Spinal cord (tissue), 10 donors: ENCODE measurements around the gene CC2D1B. TPM values are rescaled to one million over a fixed set of nuclear protein-coding genes. Genes with fewer than 3 reads are reported as not detected.
"Not testable (repeated sequence)": the region's sequence is repeated elsewhere in the genome, so short reads cannot be mapped to it uniquely, and the experiment has no call there.

Source experiments
- DNase-seq, 6 donors: peaks; one replicate each; pipeline versions ENCODE4 v3.0.0 to v3.0.0-alpha.2; 2013 to 2015; ENCODE audit warnings: low spot score in 6 of 6, low read depth in 4 of 6
- H3K27ac ChIP-seq: one replicate; pipeline ENCODE4 v1.5.1; 2013; ENCODE audit warnings: low read depth, low read length, control low read depth
- H3K27me3 ChIP-seq: one replicate; pipeline ENCODE4 v1.6.1; 2013; ENCODE audit warnings: low read length; ENCODE audit not compliant: control insufficient read depth, insufficient read depth
- H3K36me3 ChIP-seq: one replicate; pipeline ENCODE4 v1.6.1; 2013; ENCODE audit warnings: low read length; ENCODE audit not compliant: control insufficient read depth, insufficient read depth
- H3K4me1 ChIP-seq: one replicate; pipeline ENCODE4 v1.6.1; 2013; ENCODE audit warnings: low read length; ENCODE audit not compliant: control insufficient read depth, insufficient read depth
- H3K4me3 ChIP-seq: one replicate; pipeline ENCODE4 v1.5.1; 2013; ENCODE audit warnings: low read depth, low read length, control low read depth
- H3K9me3 ChIP-seq: one replicate; pipeline ENCODE4 v1.6.1; 2013; ENCODE audit warnings: low read length; ENCODE audit not compliant: control insufficient read depth, insufficient read depth
- WGBS: methylation state at CpG from one replicate; pipeline ENCODE4 v1.1.5; 2013; ENCODE audit warnings: missing lambda C conversion rate; ENCODE audit not compliant: insufficient coverage; 5-methylcytosine and 5-hydroxymethylcytosine counted together
- polyA plus RNA-seq, 2 donors: library from polyadenylated mRNA; unstranded; fragments of 120-200 nt; gene quantifications; one replicate each; pipeline ENCODE4 v1.2.1, GENCODE V29; 2013; ENCODE audit not compliant: insufficient read length in 2 of 2
- total RNA-seq, 2 donors: library from RNA; depleted of rRNA in 1 of 2; stranded (reverse); fragments of 120-200 nt in 1 of 2; fragments of >200 nt in 1 of 2; gene quantifications; one replicate each; pipeline versions ENCODE4 v1.2.3 to v1.2.4, GENCODE V29; 2013 to 2014
- donor health status: healthy.

Gene CC2D1B
- total and polyA plus RNA-seq, 4 donors = 9.2 to 26.0 (median 25.0) TPM

DNA sequence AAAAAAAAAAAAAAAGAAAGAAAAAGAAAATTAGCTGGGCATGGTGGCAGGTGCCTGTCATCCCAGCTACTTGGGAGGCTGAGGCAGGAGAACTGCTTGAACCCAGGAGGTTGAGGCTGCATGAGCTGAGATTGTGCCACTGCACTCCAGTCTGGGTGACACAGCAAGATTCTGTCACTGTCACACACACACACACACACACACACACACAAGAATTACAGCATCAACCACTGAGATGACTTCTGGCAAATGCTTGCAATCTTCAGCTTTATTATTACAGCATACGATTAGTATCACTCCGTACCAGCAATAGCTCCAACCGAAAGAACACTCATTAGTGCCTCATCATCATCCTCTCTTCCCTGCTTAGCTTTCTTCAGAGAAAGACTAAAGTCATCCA, 33.6 kb upstream of the CC2D1B start:
- 93% methylated on average over 3 of the region's 3 CpGs for WGBS
- no peak for DNase-seq
- Histone ChIP-seq H3K36me3 (peaks cover 3% of the 10 kb centered on the region), H3K9me3 (no peaks in the 10 kb centered on the region), H3K27me3 (no peaks in the 10 kb centered on the region), H3K4me3 (no peak overlapping the region), H3K27ac (no peak overlapping the region), H3K4me1 (peaks cover 6% of the 10 kb centered on the region)

DNA sequence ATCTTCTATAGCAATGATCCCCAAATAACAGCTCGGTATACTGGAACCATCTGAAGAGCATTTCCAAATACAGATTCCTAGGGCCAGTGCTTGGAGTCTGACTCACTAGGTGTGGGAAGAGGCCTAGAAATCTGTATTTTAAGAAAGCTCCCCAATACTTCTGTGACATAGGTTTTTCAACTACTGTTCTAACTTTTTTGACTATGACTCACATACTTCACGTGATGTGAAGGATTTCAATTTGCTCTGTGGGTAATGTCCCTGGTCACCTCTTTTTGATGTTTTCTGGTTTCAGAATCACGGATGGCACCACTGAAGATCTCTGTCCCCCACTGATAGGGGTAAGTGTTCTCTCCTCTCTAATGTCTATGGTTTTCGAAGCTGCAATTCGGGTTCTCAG, 27.2 kb upstream of the CC2D1B start:
- Histone ChIP-seq H3K27me3 (no peaks in the 10 kb centered on the region), H3K27ac (no peak overlapping the region), H3K4me1 (no peaks in the 10 kb centered on the region), H3K36me3 (peaks cover 3% of the 10 kb centered on the region), H3K4me3 (no peak overlapping the region), H3K9me3 (no peaks in the 10 kb centered on the region)
- no peak for DNase-seq
- no CpG with 5 or more reads among the region's 5 CpGs for WGBS

DNA sequence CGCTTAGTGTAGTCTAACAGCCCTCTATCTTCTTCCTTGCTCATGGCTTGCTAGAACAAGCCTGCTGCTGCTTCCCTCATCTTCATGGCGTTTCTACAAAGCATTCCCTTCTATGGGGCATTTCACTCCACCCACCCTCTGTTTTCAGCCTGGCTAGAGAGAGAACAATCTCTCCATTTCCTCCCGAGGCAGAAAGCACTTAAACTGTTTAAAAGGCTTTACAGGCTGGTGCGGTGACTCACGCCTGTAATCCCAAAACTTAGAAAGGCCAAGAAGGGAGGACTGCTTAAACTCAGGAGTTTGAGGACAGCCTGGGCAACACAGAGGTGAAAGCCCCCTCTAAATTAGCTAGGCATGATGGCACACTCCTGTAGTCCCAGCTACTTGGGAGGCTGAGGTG, 20.5 kb upstream of the CC2D1B start:
- Histone ChIP-seq H3K9me3 (no peaks in the 10 kb centered on the region), H3K4me3 (no peak overlapping the region), H3K27ac (no peak overlapping the region), H3K4me1 (no peaks in the 10 kb centered on the region), H3K36me3 (peaks cover 8% of the 10 kb centered on the region), H3K27me3 (no peaks in the 10 kb centered on the region)
- 93% methylated on average over 4 of the region's 5 CpGs for WGBS
- no peak for DNase-seq

DNA sequence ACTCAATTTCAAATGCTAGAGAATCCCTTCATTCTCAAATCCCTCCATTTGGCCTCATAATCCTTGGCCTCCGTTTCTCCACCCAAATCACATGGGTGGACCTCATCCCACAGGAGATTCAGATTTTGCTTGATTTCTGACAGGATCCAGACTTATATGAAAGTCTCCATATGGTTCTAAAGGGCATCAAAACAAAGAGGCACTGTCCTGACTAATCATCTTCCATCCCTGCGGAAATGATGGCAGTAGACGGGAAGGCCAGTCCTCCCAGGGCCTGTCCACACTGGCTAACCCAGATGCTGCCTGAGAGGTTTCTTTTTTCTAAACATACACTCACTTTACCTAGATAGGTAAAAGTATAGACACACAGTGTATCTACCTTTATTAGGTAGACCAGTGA, 19.4 kb upstream of the CC2D1B start:
- no peaks in the 10 kb centered on the region for H3K9me3 ChIP-seq
- no peak overlapping the region for H3K27ac ChIP-seq
- H3K27me3 ChIP-seq = no peaks in the 10 kb centered on the region
- DNase-seq = no peak
- peaks cover 8% of the 10 kb centered on the region for H3K36me3 ChIP-seq
- no peak overlapping the region for H3K4me3 ChIP-seq
- WGBS = 93% methylated on average over 2 of the region's 3 CpGs
- no peaks in the 10 kb centered on the region for H3K4me1 ChIP-seq

DNA sequence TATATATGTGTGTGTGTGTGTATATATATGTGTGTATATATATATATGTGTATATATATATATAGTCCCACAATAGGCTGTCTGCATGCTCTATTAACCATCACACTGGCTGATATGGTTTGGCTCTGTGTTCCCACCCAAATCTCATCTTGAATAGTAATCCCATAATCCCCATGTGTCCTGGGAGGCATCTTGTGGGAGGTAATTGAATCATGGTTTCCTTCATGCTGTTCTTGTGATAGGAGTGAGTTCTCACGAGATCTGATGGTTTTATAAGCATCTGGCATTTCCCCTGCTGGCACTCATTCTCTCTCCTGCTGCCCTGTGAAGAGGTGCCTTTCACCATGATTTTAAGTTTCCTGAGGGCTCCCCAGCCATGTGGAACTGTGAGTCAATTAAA, 3.8 kb upstream of the CC2D1B start:
- not testable (repeated sequence) for DNase-seq, H3K9me3 ChIP-seq
- WGBS = no CpG with 5 or more reads among the region's 1 CpG

DNA sequence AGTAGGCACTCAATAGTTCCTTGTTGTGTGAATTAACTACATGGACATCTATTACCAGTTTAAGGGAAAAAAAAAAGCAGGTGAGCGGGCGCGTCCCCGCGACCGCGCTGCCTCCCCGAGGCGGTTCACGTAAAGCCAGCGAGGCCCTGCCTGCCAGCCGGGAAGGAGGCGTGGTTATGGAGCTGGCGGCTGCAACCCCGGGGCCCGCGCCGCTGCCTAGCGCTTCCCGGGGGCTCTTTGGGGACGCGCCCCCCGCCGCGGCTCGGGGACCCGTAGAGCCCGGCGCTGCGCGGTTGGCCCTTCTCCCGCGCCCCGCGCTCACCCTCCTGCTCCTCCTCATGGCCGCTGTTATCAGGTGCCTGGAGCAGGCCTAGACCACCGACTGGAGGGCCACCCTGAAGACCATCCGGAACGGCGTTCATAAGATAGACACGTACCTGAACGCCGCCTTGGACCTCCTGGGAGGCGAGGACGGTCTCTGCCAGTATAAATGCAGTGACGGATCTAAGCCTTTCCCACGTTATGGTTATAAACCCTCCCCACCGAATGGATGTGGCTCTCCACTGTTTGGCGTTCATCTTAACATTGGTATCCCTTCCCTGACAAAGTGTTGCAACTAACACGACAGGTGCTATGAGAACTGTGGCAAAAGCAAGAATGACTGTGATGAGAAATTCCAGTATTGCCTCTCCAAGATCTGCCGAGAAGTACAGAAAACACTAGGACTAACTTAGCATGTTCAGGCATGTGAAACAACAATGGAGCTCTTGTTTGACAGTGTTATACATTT, 2.6 kb upstream of the CC2D1B start:
- no peaks in the 10 kb centered on the region for H3K27me3 ChIP-seq
- no peaks in the 10 kb centered on the region for H3K9me3 ChIP-seq
- H3K4me3 ChIP-seq = peak overlapping the region; percentile 28
- DNase-seq = peak in 3 of 6 donors; percentile 36 to 90 (median 80)
- peaks cover 21% of the 10 kb centered on the region for H3K4me1 ChIP-seq
- peaks cover 6% of the 10 kb centered on the region for H3K36me3 ChIP-seq
- H3K27ac ChIP-seq = peak overlapping the region; percentile 15
- 2% methylated on average over 49 of the region's 51 CpGs for WGBS

More for the DNA sequence above, 3.8 kb upstream of the CC2D1B start:
- H3K36me3 ChIP-seq, H3K4me3 ChIP-seq, H3K27ac ChIP-seq, H3K27me3 ChIP-seq: not testable (repeated sequence)
- peaks cover 13% of the 10 kb centered on the region for H3K4me1 ChIP-seq

DNA sequence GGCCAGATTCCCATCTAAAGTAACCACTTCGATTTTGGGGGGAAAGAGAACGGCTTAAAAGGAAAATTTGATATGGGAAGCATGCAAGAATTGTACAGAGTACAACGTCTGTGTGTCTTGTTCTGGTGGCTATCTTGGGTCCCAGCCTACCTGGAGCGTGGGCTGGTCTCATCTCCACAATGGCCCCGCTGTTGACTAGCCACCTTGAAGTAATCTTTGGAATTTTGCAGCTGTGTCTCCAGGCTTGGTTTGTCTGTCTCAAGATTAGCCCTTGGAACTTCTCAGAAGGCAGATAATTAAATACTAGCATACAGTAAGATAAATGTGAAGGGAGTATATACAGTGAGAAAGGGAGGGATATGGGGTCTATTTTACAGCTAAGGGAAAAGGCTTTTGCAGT, 1.3 kb upstream of the CC2D1B start:
- Histone ChIP-seq H3K36me3 (peaks cover 13% of the 10 kb centered on the region), H3K9me3 (no peaks in the 10 kb centered on the region), H3K27me3 (no peaks in the 10 kb centered on the region), H3K4me1 (peaks cover 21% of the 10 kb centered on the region), H3K4me3 (no peak overlapping the region), H3K27ac (no peak overlapping the region)
- WGBS = 94% methylated on average over 4 of the region's 5 CpGs
- no peak for DNase-seq

DNA sequence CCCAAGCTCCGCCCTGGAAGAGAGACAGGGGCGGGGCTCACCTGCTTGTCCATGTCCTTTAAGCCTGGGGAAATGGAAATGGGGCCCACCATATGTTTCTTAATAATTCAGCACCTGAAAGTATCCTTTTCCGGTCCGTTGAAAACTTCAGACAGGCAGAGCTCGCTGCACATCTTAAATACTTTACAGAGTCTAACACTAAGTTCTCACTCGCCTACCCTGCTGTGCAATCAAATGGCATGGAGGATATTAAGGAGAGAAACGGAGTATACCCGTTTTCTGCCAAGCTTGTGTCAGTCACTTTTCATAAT, 467 bp upstream of the CC2D1B start:
- 0% methylated on average over 2 of the region's 8 CpGs for WGBS
- no peak for DNase-seq
- Histone ChIP-seq H3K36me3 (peaks cover 21% of the 10 kb centered on the region), H3K4me3 (peak overlapping the region; percentile 65), H3K27ac (peak overlapping the region; percentile 76), H3K4me1 (peaks cover 21% of the 10 kb centered on the region), H3K9me3 (no peaks in the 10 kb centered on the region), H3K27me3 (no peaks in the 10 kb centered on the region)

DNA sequence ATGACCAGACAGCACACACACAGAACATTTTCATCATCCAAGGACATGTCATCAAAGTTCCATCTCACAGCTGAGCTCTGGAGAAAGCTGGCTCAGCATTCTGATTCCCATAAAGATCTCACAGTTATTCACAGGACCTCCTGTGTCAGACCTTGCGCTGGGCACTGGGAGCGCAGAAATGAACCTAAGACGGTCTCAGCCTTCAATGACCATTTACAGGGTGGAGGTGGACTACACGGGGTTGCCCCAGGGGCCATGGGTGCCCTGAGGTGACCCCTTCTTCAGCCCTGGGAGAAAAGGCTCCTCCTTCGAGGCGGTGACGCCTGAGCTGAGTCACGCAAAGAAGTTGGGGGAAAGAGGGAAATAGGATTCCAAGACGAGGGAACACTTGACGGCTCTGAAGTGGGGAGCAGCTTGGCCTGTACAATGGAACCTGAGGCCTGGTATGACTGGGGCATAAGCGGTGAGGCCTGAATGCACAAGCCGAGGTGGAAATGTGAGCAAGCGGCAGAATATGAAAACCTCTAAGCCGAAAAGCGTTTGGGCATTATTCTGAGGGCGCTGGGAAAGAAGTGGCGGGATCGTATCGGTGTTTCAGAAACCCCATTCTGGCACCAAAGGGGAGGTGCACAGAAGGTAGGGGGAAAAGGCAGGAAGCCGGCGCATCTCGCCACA, 797 bp downstream of the CC2D1B start:
- H3K9me3 ChIP-seq = no peaks in the 10 kb centered on the region
- H3K27ac ChIP-seq = peak overlapping the region; percentile 76
- no peaks in the 10 kb centered on the region for H3K27me3 ChIP-seq
- peaks cover 28% of the 10 kb centered on the region for H3K4me1 ChIP-seq
- peak overlapping the region; percentile 65 for H3K4me3 ChIP-seq
- peaks cover 33% of the 10 kb centered on the region for H3K36me3 ChIP-seq
- WGBS = 9% methylated on average over 22 of the region's 22 CpGs
- peak in 3 of 6 donors; percentile 12 to 41 (median 15) for DNase-seq
